Esophagus squamous epithelium (tissue), 5 donors: ENCODE results near the gene PRKCZ. TPM values are rescaled to one million over a fixed set of nuclear protein-coding genes. Genes with fewer than 3 reads are reported as not detected.

Experiments used
- DNase-seq: peaks from one replicate; lab custom pipeline; 2025; lab: John Stamatoyannopoulos, UW
- H3K27ac ChIP-seq, 4 donors: fragments of 200-600 bp; sonication (generic); one replicate each; pipeline ENCODE4 v1.5.1; 2016 to 2019; ENCODE audit warnings: mild to moderate bottlenecking in 1 of 4
- H3K27me3 ChIP-seq, 4 donors: fragments of 200-600 bp; sonication (generic); 1 replicate in 3 of 4; 2 replicates in 1 of 4; pipeline versions ENCODE4 v1.5.1 to v1.6.0; 2017 to 2021; ENCODE audit warnings: antibody characterized with exemption in 1 of 4
- H3K36me3 ChIP-seq, 3 donors: fragments of 200-600 bp; sonication (generic); one replicate each; pipeline ENCODE4 v1.5.1; 2016 to 2019
- H3K4me1 ChIP-seq, 3 donors: fragments of 200-600 bp; sonication (generic); one replicate each; pipeline ENCODE4 v1.5.1; 2017 to 2019
- H3K4me3 ChIP-seq, 4 donors: fragments of 200-600 bp; sonication (generic); 1 replicate in 3 of 4; 2 replicates in 1 of 4; pipeline ENCODE4 v1.5.1; 2016 to 2019; ENCODE audit warnings: mild to moderate bottlenecking in 2 of 4, moderate library complexity in 1 of 4
- H3K9me3 ChIP-seq, 3 donors: fragments of 200-600 bp; sonication (generic); one replicate each; pipeline ENCODE4 v1.5.1; 2016 to 2019
- POLR2A ChIP-seq, 4 donors: fragments of 450-650 bp; IDR thresholded peaks; one replicate each; pipeline ENCODE4 v1.6.1; 2017; ENCODE audit warnings: antibody characterized with exemption in 4 of 4, mild to moderate bottlenecking in 4 of 4, moderate library complexity in 3 of 4
- WGBS, 2 donors: methylation state at CpG; one replicate each; pipeline ENCODE4 v1.1.5; 2018; 5-methylcytosine and 5-hydroxymethylcytosine counted together
- intact Hi-C: fragments of 100-400 bp; cut with DNase I; formaldehyde crosslinking; loops from one replicate; pipeline ENCODE4 v1.15.0; 2022
- total RNA-seq, 4 donors: library from RNA; depleted of rRNA; stranded (reverse); fragments of >200 nt; gene quantifications; one replicate each; pipeline ENCODE4 v1.1.0, GENCODE V29; 2016
- TF ChIP-seq, protein P1 (sequence below), 6 experiments: fragments of 450-650 bp in 4 of 6; fragments of 200-600 bp in 2 of 6; sonication (generic) in 2 of 6; IDR thresholded peaks; one replicate each; pipeline ENCODE4 v1.5.1; 2016 to 2019; ENCODE audit warnings: antibody characterized with exemption in 6 of 6, mild to moderate bottlenecking in 4 of 6, moderate library complexity in 4 of 6
- donor health status: DM: yes; HTN: yes; CAD: no.

PRKCZ gene
- total RNA-seq, 4 donors from 2014 or later = 14.5 to 23.8 (median 17.5) TPM

DNA sequence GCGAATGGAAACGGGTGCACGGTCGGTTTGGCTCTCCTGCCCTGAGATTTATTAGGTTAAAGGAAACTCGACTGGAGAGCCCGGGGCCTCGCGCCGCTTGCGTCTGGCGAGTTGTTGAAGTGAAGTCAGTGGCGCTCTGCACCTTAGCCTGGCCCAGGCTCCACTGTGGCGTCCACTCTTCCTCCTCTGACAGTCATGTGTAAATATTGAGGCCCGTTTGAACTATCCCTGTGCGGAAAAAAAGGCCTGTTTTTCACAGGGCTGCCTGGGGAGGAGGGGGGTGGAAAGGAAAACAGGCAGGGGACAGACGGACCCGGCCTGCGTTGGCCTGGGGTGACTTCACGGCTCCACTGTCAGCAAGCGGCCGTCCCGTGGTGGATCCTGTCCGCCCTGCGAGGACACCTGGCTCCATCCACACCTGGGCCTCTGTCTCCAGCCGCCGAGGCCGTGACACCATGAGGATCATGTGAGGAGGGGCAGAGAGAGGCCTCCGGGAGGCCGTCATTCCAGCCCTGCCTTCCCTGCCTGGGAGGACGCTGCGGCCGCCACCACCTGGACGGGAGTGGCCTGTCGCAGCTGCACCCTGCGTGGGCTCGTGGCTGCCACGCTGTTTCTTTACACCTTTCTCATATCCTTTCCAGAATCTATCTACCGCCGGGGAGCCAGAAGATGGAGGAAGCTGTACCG lies 84.6 kb downstream of the PRKCZ start:
- peak overlapping the region in 3 of 4 donors; percentile 46 to 93 (median 71) for H3K27ac ChIP-seq
- H3K4me3 ChIP-seq = no peak overlapping the region
- H3K27me3 ChIP-seq = no peaks in the 10 kb centered on the region
- H3K9me3 ChIP-seq = no peaks in the 10 kb centered on the region
- intact Hi-C loops = no loop called here
- H3K4me1 ChIP-seq = peaks cover 11 to 36% (median 12%) of the 10 kb centered on the region in 3 donors
- peaks cover 0 to 15% (median 0%) of the 10 kb centered on the region in 3 donors for H3K36me3 ChIP-seq
- DNase-seq = no peak
- WGBS, 2 donors = 87 to 94% methylated on average over 13 to 25 of the region's 40 CpGs
- TF ChIP-seq POLR2A (IDR thresholded peaks at IDR 0.05) = no peak
- TF ChIP-seq, protein P1, sequence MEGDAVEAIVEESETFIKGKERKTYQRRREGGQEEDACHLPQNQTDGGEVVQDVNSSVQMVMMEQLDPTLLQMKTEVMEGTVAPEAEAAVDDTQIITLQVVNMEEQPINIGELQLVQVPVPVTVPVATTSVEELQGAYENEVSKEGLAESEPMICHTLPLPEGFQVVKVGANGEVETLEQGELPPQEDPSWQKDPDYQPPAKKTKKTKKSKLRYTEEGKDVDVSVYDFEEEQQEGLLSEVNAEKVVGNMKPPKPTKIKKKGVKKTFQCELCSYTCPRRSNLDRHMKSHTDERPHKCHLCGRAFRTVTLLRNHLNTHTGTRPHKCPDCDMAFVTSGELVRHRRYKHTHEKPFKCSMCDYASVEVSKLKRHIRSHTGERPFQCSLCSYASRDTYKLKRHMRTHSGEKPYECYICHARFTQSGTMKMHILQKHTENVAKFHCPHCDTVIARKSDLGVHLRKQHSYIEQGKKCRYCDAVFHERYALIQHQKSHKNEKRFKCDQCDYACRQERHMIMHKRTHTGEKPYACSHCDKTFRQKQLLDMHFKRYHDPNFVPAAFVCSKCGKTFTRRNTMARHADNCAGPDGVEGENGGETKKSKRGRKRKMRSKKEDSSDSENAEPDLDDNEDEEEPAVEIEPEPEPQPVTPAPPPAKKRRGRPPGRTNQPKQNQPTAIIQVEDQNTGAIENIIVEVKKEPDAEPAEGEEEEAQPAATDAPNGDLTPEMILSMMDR (IDR thresholded peaks at IDR 0.05) = no peak

DNA sequence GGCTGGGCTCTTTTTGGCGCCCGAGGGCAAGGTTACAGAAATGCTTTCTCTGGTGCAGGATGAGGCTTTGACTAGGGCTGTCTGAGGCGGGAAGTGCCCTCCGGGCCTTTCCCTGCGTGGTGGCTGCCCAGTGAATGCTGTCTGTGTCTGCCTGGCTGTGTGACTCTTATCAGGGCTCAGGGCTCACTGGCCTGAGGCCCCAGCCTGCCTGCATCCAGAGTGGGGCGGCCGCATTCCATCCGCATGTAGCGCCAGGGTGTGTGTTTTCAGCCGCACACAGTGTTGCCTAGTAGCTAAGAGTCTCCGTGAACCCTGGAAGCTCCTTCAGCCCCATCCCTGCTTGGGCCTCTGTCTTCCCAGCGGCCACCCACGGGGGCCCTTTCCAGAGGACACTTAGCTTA lies 85.2 kb downstream of the PRKCZ start:
- H3K4me3 ChIP-seq = no peak overlapping the region
- TF ChIP-seq, protein P1 (IDR thresholded peaks at IDR 0.05) = no peak
- no peak for TF ChIP-seq POLR2A (IDR thresholded peaks at IDR 0.05)
- no peak for DNase-seq
- intact Hi-C loops = no loop called here
- no peaks in the 10 kb centered on the region for H3K9me3 ChIP-seq
- H3K36me3 ChIP-seq = peaks cover 0 to 15% (median 0%) of the 10 kb centered on the region in 3 donors
- peaks cover 11 to 36% (median 12%) of the 10 kb centered on the region in 3 donors for H3K4me1 ChIP-seq
- no peaks in the 10 kb centered on the region for H3K27me3 ChIP-seq
- peak overlapping the region in 3 of 4 donors; percentile 46 to 93 (median 71) for H3K27ac ChIP-seq
- 47 to 55% methylated on average over 4 to 9 of the region's 13 CpGs for WGBS, 2 donors

GRCh38 chr1:2135941-2136340 lies 85.7 kb downstream of the PRKCZ start:
- Histone ChIP-seq H3K4me1 (peaks cover 11 to 36% (median 12%) of the 10 kb centered on the region in 3 donors), H3K36me3 (peaks cover 0 to 15% (median 0%) of the 10 kb centered on the region in 3 donors), H3K9me3 (no peaks in the 10 kb centered on the region), H3K27me3 (no peaks in the 10 kb centered on the region), H3K4me3 (no peak overlapping the region), H3K27ac (peak overlapping the region in 3 of 4 donors; percentile 46 to 93 (median 71))
- DNase-seq = no peak
- intact Hi-C loops = no loop called here
- 87 to 88% methylated on average over 3 to 8 of the region's 10 CpGs for WGBS, 2 donors
- no peak for TF ChIP-seq POLR2A (IDR thresholded peaks at IDR 0.05)
- TF ChIP-seq, protein P1 (IDR thresholded peaks at IDR 0.05) = no peak

DNA sequence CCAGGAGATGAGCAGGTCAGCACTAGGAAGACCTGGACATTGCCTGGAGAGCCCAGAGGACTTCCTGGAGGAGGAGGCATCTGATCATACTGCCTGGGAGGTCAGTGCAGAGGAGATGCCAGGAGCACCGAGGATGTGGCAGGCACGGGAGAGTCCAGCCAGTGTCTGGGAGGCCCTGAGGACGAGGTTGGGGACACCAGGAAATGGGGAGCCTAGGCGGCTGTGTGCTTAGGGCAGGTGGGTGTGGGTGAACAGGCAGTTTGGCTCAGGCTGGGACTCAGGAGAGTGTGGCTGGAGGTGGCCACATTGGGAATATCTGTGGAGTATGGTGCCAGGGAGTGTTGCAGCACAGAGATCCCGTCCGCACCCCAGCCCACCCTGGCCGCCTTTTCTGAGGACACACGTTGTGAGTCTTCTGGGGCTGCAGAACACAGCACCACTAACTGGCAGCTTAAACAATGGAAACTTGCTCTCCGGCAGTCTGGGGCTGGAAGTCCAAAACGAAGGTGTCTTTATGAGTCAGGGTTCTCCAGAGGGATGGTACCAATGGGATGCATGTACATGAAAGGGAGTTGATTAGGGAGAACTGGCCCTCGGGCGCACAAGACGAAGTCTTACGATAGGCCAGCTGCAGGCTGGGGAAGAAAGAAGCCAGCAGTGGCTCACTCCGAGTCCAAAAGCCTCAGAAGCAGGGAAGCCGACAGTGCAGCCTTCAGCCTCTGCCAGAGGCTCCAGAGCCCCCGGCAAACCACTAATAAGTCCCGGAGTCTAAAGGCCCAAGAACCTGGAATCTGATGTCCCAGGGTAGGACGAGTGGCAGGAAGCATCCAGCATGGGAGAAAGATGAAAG lies 86.4 kb downstream of the PRKCZ start:
- intact Hi-C loops = no loop called here
- Histone ChIP-seq H3K27ac (peak overlapping the region in 1 of 4 donors; percentile 71), H3K4me3 (no peak overlapping the region), H3K4me1 (peaks cover 11 to 36% (median 12%) of the 10 kb centered on the region in 3 donors), H3K27me3 (no peaks in the 10 kb centered on the region), H3K36me3 (peaks cover 0 to 15% (median 0%) of the 10 kb centered on the region in 3 donors), H3K9me3 (no peaks in the 10 kb centered on the region)
- 84 to 87% methylated on average over 15 to 16 of the region's 19 CpGs for WGBS, 2 donors
- no peak for DNase-seq
- TF ChIP-seq POLR2A (IDR thresholded peaks at IDR 0.05) = no peak
- TF ChIP-seq, protein P1 (IDR thresholded peaks at IDR 0.05) = no peak
